Fibroblast of lung (primary cell): ENCODE data around the gene CELA1. TPM values are rescaled to one million over a fixed set of nuclear protein-coding genes. Genes with fewer than 3 reads are reported as not detected.

Experiments used
- DNase-seq, 2 donors: peaks; one replicate each; pipeline versions ENCODE4 v3.0.0 to v3.0.0-alpha.2; 2010; ENCODE audit warnings: low read depth in 2 of 2
- H2AFZ ChIP-seq: 2 replicates; pipeline ENCODE4 v1.5.1; 2012; ENCODE audit warnings: low read length, control low read depth, inconsistent platforms
- H3K27ac ChIP-seq: 2 replicates; pipeline ENCODE4 v1.5.1; 2011; ENCODE audit warnings: low read length, control low read depth; ENCODE audit not compliant: insufficient read depth
- H3K27me3 ChIP-seq: 2 replicates; pipeline ENCODE4 v1.5.1; 2011; ENCODE audit warnings: mild to moderate bottlenecking, low read length; ENCODE audit not compliant: control insufficient read depth, insufficient read depth
- H3K36me3 ChIP-seq: 2 replicates; pipeline ENCODE4 v1.5.1; 2011; ENCODE audit warnings: low read length; ENCODE audit not compliant: control insufficient read depth, insufficient read depth
- H3K4me1 ChIP-seq: 2 replicates; pipeline ENCODE4 v1.5.1; 2011; ENCODE audit warnings: low read length; ENCODE audit not compliant: control insufficient read depth, insufficient read depth; ENCODE audit errors: extremely low read depth
- H3K4me2 ChIP-seq: 2 replicates; pipeline ENCODE4 v1.5.1; 2011; ENCODE audit warnings: low read length, control low read depth; ENCODE audit not compliant: insufficient read depth; ENCODE audit errors: extremely low read depth
- H3K4me3 ChIP-seq, 4 experiments: fragments of 200-600 bp in 1 of 4; sonication (generic) in 1 of 4; replicated peaks in 1 of 4; 2 replicates each; pipeline ENCODE4 v1.5.1; 2011 to 2016; ENCODE audit warnings: low read length in 4 of 4, low read depth in 3 of 4, mild to moderate bottlenecking in 3 of 4, control low read depth in 2 of 4, inconsistent platforms in 1 of 4, mixed read lengths in 1 of 4; ENCODE audit not compliant: insufficient read depth in 1 of 4; ENCODE audit errors: control extremely low read depth in 1 of 4
- H3K79me2 ChIP-seq: 2 replicates; pipeline ENCODE4 v1.5.1; 2012; ENCODE audit warnings: mild to moderate bottlenecking, low read length, inconsistent platforms; ENCODE audit not compliant: control insufficient read depth, insufficient read depth
- H3K9ac ChIP-seq: 2 replicates; pipeline ENCODE4 v1.5.1; 2011; ENCODE audit warnings: mild to moderate bottlenecking, low read length, control low read depth; ENCODE audit not compliant: insufficient read depth
- H3K9me3 ChIP-seq: 2 replicates; pipeline ENCODE4 v1.5.1; 2012; ENCODE audit warnings: low read depth, low read length; ENCODE audit not compliant: control insufficient read depth, insufficient read depth
- H4K20me1 ChIP-seq: 2 replicates; pipeline ENCODE4 v1.5.1; 2011; ENCODE audit warnings: low read length; ENCODE audit not compliant: control insufficient read depth, insufficient read depth; ENCODE audit errors: extremely low read depth
- EZH2 ChIP-seq: IDR thresholded peaks from 2 replicates; pipeline ENCODE4 v1.5.1; 2012; ENCODE audit warnings: low read length, control low read depth, mild to moderate bottlenecking; ENCODE audit errors: missing control alignments
- polyA plus RNA-seq, 2 donors: library from polyadenylated mRNA; depleted of rRNA in 1 of 2; stranded (reverse) in 1 of 2; unstranded in 1 of 2; fragments of >200 nt; gene quantifications; 2 replicates each; pipeline ENCODE4 v1.2.1, GENCODE V29; 2011 to 2012; ENCODE audit warnings: missing spikeins in 1 of 2
- total RNA-seq: library from RNA; depleted of rRNA; stranded (reverse); fragments of >200 nt; gene quantifications from 2 replicates; pipeline ENCODE4 v1.2.1, GENCODE V29; 2014
- TF ChIP-seq, protein P1 (sequence below), 2 donors: IDR thresholded peaks in 1 of 2; conservative IDR thresholded peaks in 1 of 2; 1 replicate in 1 of 2; 2 replicates in 1 of 2; pipeline ENCODE4 v1.5.1; 2011 to 2012; ENCODE audit warnings: low read length in 2 of 2, control low read depth in 1 of 2, inconsistent platforms in 1 of 2, low read depth in 1 of 2, mild to moderate bottlenecking in 1 of 2

The CELA1 gene
- total and polyA plus RNA-seq, 2 donors (not counting 1 experiment from before 2014, with no cell fraction given): not detected

DNA sequence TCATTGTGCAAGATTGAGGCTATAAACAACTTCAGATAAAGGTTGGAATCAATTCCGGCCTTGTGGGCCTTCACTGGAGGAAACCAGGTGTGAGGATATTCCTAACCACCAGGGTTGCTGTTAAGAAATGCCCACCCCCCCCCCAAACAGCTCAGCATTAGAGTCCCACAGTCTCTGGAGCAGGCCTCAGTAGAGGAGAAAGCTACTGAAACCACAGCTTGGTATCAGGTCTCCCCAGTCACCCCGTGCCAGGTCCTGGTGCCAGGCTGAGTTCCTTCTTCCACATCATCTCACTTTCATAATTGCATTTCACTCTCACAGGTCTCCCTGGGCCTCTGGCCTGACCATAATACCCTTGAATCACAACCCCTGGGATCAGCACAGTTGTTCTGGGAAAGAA, 32.3 kb upstream of the CELA1 start:
- no peaks in the 10 kb centered on the region for H3K79me2 ChIP-seq
- H3K4me3 ChIP-seq: no peak overlapping the region
- H3K27ac ChIP-seq: no peak overlapping the region
- H3K9me3 ChIP-seq: no peaks in the 10 kb centered on the region
- peaks cover 15% of the 10 kb centered on the region for H3K36me3 ChIP-seq
- no peak overlapping the region for H3K4me2 ChIP-seq
- H3K9ac ChIP-seq: no peak overlapping the region
- H4K20me1 ChIP-seq: no peaks in the 10 kb centered on the region
- TF ChIP-seq, protein P1, sequence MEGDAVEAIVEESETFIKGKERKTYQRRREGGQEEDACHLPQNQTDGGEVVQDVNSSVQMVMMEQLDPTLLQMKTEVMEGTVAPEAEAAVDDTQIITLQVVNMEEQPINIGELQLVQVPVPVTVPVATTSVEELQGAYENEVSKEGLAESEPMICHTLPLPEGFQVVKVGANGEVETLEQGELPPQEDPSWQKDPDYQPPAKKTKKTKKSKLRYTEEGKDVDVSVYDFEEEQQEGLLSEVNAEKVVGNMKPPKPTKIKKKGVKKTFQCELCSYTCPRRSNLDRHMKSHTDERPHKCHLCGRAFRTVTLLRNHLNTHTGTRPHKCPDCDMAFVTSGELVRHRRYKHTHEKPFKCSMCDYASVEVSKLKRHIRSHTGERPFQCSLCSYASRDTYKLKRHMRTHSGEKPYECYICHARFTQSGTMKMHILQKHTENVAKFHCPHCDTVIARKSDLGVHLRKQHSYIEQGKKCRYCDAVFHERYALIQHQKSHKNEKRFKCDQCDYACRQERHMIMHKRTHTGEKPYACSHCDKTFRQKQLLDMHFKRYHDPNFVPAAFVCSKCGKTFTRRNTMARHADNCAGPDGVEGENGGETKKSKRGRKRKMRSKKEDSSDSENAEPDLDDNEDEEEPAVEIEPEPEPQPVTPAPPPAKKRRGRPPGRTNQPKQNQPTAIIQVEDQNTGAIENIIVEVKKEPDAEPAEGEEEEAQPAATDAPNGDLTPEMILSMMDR (conservative IDR thresholded peaks at IDR 0.05 in 1 of 2, IDR thresholded peaks at IDR 0.05 in 1 of 2; ENCODE audit: low read depth in 1 of 2, low read length in 2 of 2): no peak
- no peak for TF ChIP-seq EZH2
- H3K4me1 ChIP-seq: peaks cover 12% of the 10 kb centered on the region
- H2AFZ ChIP-seq: no peak overlapping the region
- no peaks in the 10 kb centered on the region for H3K27me3 ChIP-seq
- DNase-seq: no peak

DNA sequence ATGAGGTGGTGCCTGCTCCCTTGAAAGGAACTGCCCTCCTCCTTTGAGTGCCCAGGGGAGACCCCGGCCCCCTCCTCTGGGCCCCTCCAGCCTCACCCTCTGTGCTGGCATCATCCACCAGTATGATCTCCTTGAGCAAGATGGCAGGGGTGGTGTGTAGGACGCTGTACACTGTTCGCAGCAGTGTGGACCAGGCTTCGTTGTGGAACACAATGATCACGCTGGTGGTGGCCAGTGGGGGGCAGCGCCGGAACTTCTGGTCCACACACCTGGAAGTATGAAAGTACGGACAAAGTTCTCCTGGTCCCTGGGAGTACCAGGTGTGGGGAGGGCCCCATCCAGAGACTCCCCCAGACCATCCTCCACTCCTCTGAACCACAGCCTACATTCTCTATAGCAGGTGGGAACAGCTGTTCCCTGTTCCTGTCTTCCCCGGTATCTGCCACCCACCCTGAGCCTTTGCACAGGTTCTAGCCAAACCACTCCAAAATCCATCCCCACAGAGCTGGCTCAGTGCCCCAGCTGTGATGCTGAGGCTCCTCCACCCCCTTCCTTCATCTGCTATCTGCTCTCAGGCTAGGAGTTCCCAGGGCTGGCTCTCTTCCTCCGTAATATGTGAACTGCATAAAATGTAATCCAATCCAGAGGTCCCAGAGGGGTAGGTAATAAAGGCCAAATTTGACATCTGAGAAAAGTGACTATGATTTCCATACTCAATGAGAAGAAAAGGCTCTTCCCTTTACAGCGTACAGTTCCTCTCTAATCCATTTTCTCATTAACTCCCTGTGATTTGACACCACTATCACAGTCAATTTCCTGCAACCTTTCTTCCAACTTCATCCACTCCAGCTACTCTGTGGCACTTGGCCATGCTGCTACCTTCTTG, 30.9 kb upstream of the CELA1 start:
- Histone ChIP-seq H3K9ac (no peak overlapping the region), H3K9me3 (no peaks in the 10 kb centered on the region), H3K36me3 (peaks cover 18% of the 10 kb centered on the region), H3K27ac (no peak overlapping the region), H4K20me1 (no peaks in the 10 kb centered on the region), H3K4me2 (no peak overlapping the region), H3K79me2 (no peaks in the 10 kb centered on the region), H3K4me1 (peaks cover 17% of the 10 kb centered on the region), H3K27me3 (no peaks in the 10 kb centered on the region), H3K4me3 (no peak overlapping the region), H2AFZ (no peak overlapping the region)
- no peak for TF ChIP-seq EZH2
- TF ChIP-seq, protein P1 (conservative IDR thresholded peaks at IDR 0.05 in 1 of 2, IDR thresholded peaks at IDR 0.05 in 1 of 2; ENCODE audit: low read depth in 1 of 2, low read length in 2 of 2): no peak
- DNase-seq: peak in 1 of 2 donors; percentile 39

DNA sequence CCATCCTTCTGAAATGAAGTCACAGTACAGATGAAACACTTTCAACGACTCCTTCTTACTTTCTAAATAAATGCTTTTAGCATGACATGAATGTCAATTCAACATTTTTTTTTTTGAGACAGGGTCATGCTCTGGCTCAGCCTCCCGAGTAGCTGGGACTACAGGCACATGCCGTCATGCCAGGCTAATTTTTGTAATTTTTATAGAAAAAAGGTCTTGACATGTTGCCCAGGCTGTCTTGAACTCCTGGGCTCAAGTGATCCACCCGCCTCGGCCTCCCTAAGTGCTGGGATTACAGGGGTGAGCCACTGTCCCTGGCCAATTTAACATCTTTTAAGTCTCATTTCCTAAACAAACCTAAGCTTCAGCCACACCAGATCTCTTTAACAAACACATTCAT, 28.4 kb upstream of the CELA1 start:
- peak overlapping the region; percentile 48 for H3K27ac ChIP-seq

More for the DNA sequence above, 28.4 kb upstream of the CELA1 start:
- Histone ChIP-seq H3K4me2 (no peak overlapping the region), H3K4me1 (peaks cover 31% of the 10 kb centered on the region), H4K20me1 (no peaks in the 10 kb centered on the region), H3K36me3 (peaks cover 16% of the 10 kb centered on the region), H3K9me3 (no peaks in the 10 kb centered on the region), H3K27me3 (no peaks in the 10 kb centered on the region), H3K4me3 (no peak overlapping the region), H3K79me2 (no peaks in the 10 kb centered on the region), H3K9ac (no peak overlapping the region), H2AFZ (peak overlapping the region; percentile 5)
- TF ChIP-seq, protein P1 (conservative IDR thresholded peaks at IDR 0.05 in 1 of 2, IDR thresholded peaks at IDR 0.05 in 1 of 2; ENCODE audit: low read depth in 1 of 2, low read length in 2 of 2): no peak
- no peak for TF ChIP-seq EZH2
- DNase-seq: no peak
